ENCODE data around the gene KRT73. TPM values are rescaled to one million over a fixed set of nuclear protein-coding genes. Genes with fewer than 3 reads are reported as not detected.

KRT73 gene
- not detected in 2 replicates for total RNA-seq

DNA sequence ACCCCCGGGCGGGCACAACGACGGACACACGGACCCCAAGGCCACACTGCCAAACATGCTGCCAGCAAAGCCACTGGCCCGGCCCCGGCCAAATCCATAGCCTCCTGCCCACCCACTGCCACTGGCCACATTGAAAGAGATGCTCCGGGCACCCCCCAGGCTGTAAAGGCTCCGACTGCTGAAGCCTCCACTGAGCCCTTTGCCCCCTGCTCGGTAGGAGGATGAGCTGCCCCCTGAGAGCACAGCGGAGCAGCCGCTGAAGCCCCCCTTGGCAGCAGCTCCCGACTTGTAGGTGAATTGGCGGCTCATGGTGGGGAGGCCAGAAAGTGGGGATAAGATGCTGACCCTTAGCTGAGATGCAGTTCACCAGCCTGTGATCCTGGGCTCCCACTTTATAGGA, at the start of gene KRT73:
Gene KRT73, minus strand, starts transcription at position 344 of the 400 bp plus-strand sequence. Its CDS starts 35 bp downstream, at position 309.

DNA sequence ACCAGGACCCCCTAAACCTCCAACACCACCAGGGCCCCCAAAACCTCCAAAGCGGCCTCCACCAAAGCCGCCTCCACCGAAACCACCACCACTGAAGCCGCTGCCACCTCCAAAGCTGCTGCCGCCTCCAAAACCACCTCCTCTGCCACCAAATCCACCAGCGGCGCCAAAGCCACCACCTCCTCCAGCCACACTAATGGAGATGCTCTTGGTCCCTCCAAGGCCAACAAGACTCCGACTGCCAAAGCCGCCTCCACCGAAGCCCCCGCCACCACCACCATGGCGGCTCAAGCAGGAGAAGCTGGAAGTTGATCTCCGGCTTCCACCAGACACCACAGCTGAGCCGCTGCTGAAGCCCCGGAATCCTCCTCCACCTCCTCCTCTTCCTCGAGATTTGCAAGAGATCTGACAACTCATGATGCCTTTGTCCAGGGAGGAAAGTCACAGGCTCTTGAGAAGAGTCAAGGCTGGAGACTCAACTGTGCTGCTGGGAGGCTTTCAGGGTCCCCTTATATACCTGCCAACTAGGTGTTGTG, 33.4 kb upstream of the KRT73 start, which contains the start of gene KRT2:
Gene KRT2, minus strand, starts transcription at position 486 of the 536 bp plus-strand sequence. Its CDS starts 69 bp downstream, at position 417.

DNA sequence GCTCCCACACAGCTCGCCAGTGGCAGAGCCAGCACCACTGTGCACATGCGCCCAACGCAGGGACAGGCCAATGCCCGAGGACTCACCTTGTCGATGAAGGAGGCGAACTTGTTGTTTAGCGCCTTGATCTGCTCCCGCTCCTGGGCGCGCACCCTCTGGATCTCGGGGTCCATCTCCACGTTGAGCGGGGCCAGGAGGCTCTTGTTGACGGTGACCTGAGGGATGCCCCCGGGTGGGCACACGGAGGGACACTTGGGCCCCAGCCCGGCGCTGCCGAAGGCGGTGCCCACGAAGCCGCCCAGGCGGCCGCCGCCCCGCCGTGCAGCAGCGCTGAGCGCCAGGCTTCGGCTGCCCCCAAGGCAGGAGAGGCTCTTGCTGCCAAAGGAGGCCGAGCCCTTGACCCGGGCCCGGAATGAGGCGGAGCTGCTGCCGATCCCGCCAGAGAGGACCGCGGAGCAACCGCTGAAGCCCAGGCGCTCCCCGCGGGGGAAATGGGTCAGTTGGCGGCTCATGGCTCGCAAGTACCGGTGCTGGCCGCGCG, 17.3 kb downstream of the KRT73 start, which contains the start of gene KRT72:
Gene KRT72, minus strand, starts transcription at position 523 of the 541 bp plus-strand sequence. Its CDS starts 11 bp downstream, at position 512.

GRCh38 chr12:52573743-52574142, 44.6 kb downstream of the KRT73 start, which contains the start of gene KRT74:
Gene KRT74 (minus strand): TSS chr12:52573843. CDS start chr12:52573777, 66 bp downstream.

Other genes starting within 250 kb of the KRT73 start
- not detected in 2 replicates for gene KRT84, start 232.9 kb downstream of the KRT73 start, total RNA-seq
- not detected in 2 replicates for gene KRT82, start 212.2 kb downstream of the KRT73 start, total RNA-seq
- not detected in 2 replicates for gene KRT75, start 184.2 kb downstream of the KRT73 start, total RNA-seq
- not detected in 2 replicates for gene KRT6B, start 166.4 kb downstream of the KRT73 start, total RNA-seq
- not detected in 2 replicates for gene KRT6C, start 144.8 kb downstream of the KRT73 start, total RNA-seq
- 0.37 and 14.0 TPM in 2 replicates for gene KRT6A, start 125.3 kb downstream of the KRT73 start, total RNA-seq
- gene KRT5, start 98.2 kb downstream of the KRT73 start, total RNA-seq, result 0.78 and 1.4 TPM in 2 replicates
- gene KRT71, start 65.4 kb downstream of the KRT73 start, total RNA-seq, result not detected in 2 replicates
- gene KRT74, start 44.7 kb downstream of the KRT73 start, total RNA-seq, result not detected in 2 replicates
- gene KRT72, start 17.1 kb downstream of the KRT73 start, total RNA-seq, result not detected in 2 replicates
- not detected in 2 replicates for gene KRT2, start 33.7 kb upstream of the KRT73 start, total RNA-seq
- not detected in 2 replicates for gene KRT1, start 61.8 kb upstream of the KRT73 start, total RNA-seq
- not detected in 2 replicates for gene KRT77, start 85.0 kb upstream of the KRT73 start, total RNA-seq
- not detected in 2 replicates for gene KRT76, start 158.8 kb upstream of the KRT73 start, total RNA-seq
- gene KRT3, start 177.6 kb upstream of the KRT73 start, total RNA-seq, result not detected in 2 replicates
- gene KRT4, start 195.6 kb upstream of the KRT73 start, total RNA-seq, result not detected in 2 replicates
- not detected in 2 replicates for gene KRT79, start 215.8 kb upstream of the KRT73 start, total RNA-seq
- not detected in 2 replicates for gene KRT78, start 230.4 kb upstream of the KRT73 start, total RNA-seq